ENCODE data around the gene RTTN. TPM values are rescaled to one million over a fixed set of nuclear protein-coding genes. Genes with fewer than 3 reads are reported as not detected.

The RTTN gene
- total RNA-seq (2016; rRNA removed; fragmentation: Illumina TruSeq; extraction: Trizol) (12.5 and 18.7 TPM in 2 replicates), polyA plus RNA-seq (2011; rRNA removed) (3.4 and 5.4 TPM in 2 replicates), polyA minus RNA-seq (2011; rRNA and poly(A)+ RNA removed; ENCODE audit: low replicate concordance) (18.4 and 41.1 TPM in 2 replicates), Bru-seq, nascent RNA (percentile 62 among the genes with signal in this experiment), BruChase-seq, experiment 1, labeled RNA remaining after a 6-hour chase (percentile 54 among the genes with signal in this experiment), BruChase-seq, experiment 2, labeled RNA remaining after a 2-hour chase (percentile 64 among the genes with signal in this experiment)
- total RNA-seq (2016; cell fraction: cytosol; rRNA removed; fragmentation: Illumina TruSeq; extraction: Trizol; ENCODE audit: low read depth): 15.8 and 24.3 TPM in 2 replicates
- total RNA-seq (2016; cell fraction: insoluble cytoplasmic fraction; rRNA removed; fragmentation: Illumina TruSeq; extraction: Trizol): 11.4 and 18.6 TPM in 2 replicates
- total RNA-seq (2016; cell fraction: membrane; rRNA removed; fragmentation: Illumina TruSeq; extraction: Trizol): 9.9 and 11.5 TPM in 2 replicates
- 69.6 and 74.0 TPM in 2 replicates for total RNA-seq (2016; cell fraction: nucleus; rRNA removed; fragmentation: Illumina TruSeq; extraction: Trizol)
- 1.8 and 2.0 TPM in 2 replicates for polyA plus RNA-seq (2011; cell fraction: cytosol; rRNA removed)
- 8.1 and 9.1 TPM in 2 replicates for polyA plus RNA-seq (2011; cell fraction: nucleus; rRNA removed)
- 3.8 and 4.5 TPM in 2 replicates for polyA plus RNA-seq (2012)
- 1.0 and 1.1 TPM in 2 replicates for polyA plus RNA-seq (2016; cell fraction: cytosol; fragmentation: Illumina TruSeq; extraction: Trizol; ENCODE audit: low read depth)
- 5.4 and 7.2 TPM in 2 replicates for polyA plus RNA-seq (2016; cell fraction: insoluble cytoplasmic fraction; fragmentation: Illumina TruSeq; extraction: Trizol; ENCODE audit: low read depth)
- polyA plus RNA-seq (2016; cell fraction: membrane; fragmentation: Illumina TruSeq; extraction: Trizol; ENCODE audit: low read depth): 1.6 and 1.9 TPM in 2 replicates
- polyA plus RNA-seq (2016; cell fraction: nucleus; fragmentation: Illumina TruSeq; extraction: Trizol; ENCODE audit: insufficient read depth, low read depth): 14.8 and 16.8 TPM in 2 replicates
- 4.4 and 5.3 TPM in 2 replicates for polyA minus RNA-seq (2011; cell fraction: cytosol; rRNA and poly(A)+ RNA removed)
- polyA minus RNA-seq (2011; cell fraction: nucleus; rRNA and poly(A)+ RNA removed): 117 and 137 TPM in 2 replicates
- long read RNA-seq, experiment 1, partial matches to known transcripts: 0 of 1 reads
- long read RNA-seq, experiment 1, other reads (novel, unspliced or antisense): 1 of 1 reads
- long read RNA-seq, experiment 2, partial matches to known transcripts: 1 of 3 reads
- long read RNA-seq, experiment 2, other reads (novel, unspliced or antisense): 2 of 3 reads

GRCh38 chr18:70205421-70206397 lies at the start of gene RTTN:
RTTN (minus strand) TSS chr18:70205687; CDS start chr18:70205658, 29 bp downstream.
- Histone ChIP-seq H3K4me2 (ENCODE audit: low read depth, low read length) (peak within 1 kb of the TSS; percentile 85), H3K4me1 (ENCODE audit: insufficient read depth, low read length) (peaks cover 26% of the 10 kb centered on the region), H3K4me3 (replicated peaks in 1 of 3; ENCODE audit: insufficient read depth in 1 of 3, low read depth in 2 of 3, low read length in 3 of 3) (peak within 1 kb of the TSS; percentile 92 to 98 (median 96)), H2AFZ (ENCODE audit: low read length) (peak within 1 kb of the TSS; percentile 92), H3K9me3 (ENCODE audit: low read length) (no peaks in the 10 kb centered on the region), H3K79me2 (ENCODE audit: insufficient read depth, low read length) (peaks cover 18% of the 10 kb centered on the region), H3K36me3 (replicated peaks in 1 of 2; ENCODE audit: control insufficient read depth in 1 of 2, insufficient read depth in 2 of 2, low read length in 2 of 2) (peaks cover 2 to 3% of the 10 kb centered on the region in 2 experiments; a peak in 3 of 5 replicates), H3K9ac (ENCODE audit: insufficient read depth, low read depth, low read length) (peak within 1 kb of the TSS; percentile 91), H3K27ac (ENCODE audit: extremely low read length, insufficient read depth, low read length) (peak within 1 kb of the TSS; percentile 98), H3K27me3 (ENCODE audit: control insufficient read depth in 1 of 2, insufficient read depth in 2 of 2, low read length in 2 of 2) (no peaks in the 10 kb centered on the region; a peak in 1 of 5 replicates), H4K20me1 (ENCODE audit: insufficient read depth, low read length) (no peaks in the 10 kb centered on the region)
- CTCF ChIA-PET (ENCODE audit: low intra/inter-chr PET ratio, low total read pairs): interaction anchor here (1.7 kb wide), 1 partner anchor 228 kb away, joined by 6 read pairs; no protein-coding TSS in a partner anchor
- POLR2A ChIA-PET: interaction anchor here (0.5 to 1.7 kb wide), 6 partner anchors 83 to 228 kb away, joined by 3 to 6 read pairs (median 3); partner anchors contain the start of gene SOCS6
- in situ Hi-C loops (cut with HindIII; ENCODE audit: extremely low pct_ligation_motif_present, low pct_unique_long_range_greater_than_20kb): loop anchor here (5.0 kb wide), 2 partner anchors 77 to 242 kb away; no protein-coding TSS in a partner anchor
- peak; percentile 87 for DNase-seq (ENCODE audit: low spot score)
- BruUV-seq (replicated peaks): TSS peak; percentile 89
- peak; percentile 76 for FAIRE-seq
- ATAC-seq: peak; percentile 99
- WGBS (ENCODE audit: low lambda C conversion rate): 1% methylated on average over 57 of the region's 78 CpGs
- intact Hi-C loops (cut with micrococcal nuclease; ENCODE audit: unreplicated experiment): loop anchor here (1.0 to 10.0 kb wide), 5 partner anchors 82 to 1491 kb away; partner anchors contain the start of gene TMX3
- TF ChIP-seq POLR2G (IDR thresholded peaks at IDR 0.05; ENCODE audit: low read depth, low read length) (no peak), SAFB2 (CRISPR knock-in tag; IDR thresholded peaks at IDR 0.05; ENCODE audit: borderline replicate concordance, low read depth) (peak; percentile 74; the same call in 1 of the 2 replicates), RFXANK (CRISPR knock-in tag; IDR thresholded peaks at IDR 0.05) (peak; percentile 89), ZNF501 (CRISPR knock-in tag; IDR thresholded peaks at IDR 0.05) (peak; percentile 92), REPIN1 (CRISPR knock-in tag; IDR thresholded peaks at IDR 0.05; ENCODE audit: borderline replicate concordance, low read depth) (peak; percentile 96), ZNF3 (CRISPR knock-in tag; IDR thresholded peaks at IDR 0.05) (no peak), NBN (conservative IDR thresholded peaks at IDR 0.05) (no peak), USF2 (IDR thresholded peaks at IDR 0.05; ENCODE audit: low read depth, low read length) (no peak), USF2 (CRISPR knock-in tag; IDR thresholded peaks at IDR 0.05; ENCODE audit: borderline replicate concordance) (no peak; the same call in 1 of the 2 replicates), ZNF614 (CRISPR knock-in tag; IDR thresholded peaks at IDR 0.05; ENCODE audit: borderline replicate concordance) (peak; percentile 82; the same call in 1 of the 2 replicates), ATF3 (CRISPR knock-in tag; IDR thresholded peaks at IDR 0.05) (peak; percentile 43; the same call in 1 of the 2 replicates), ZBTB37 (CRISPR knock-in tag; IDR thresholded peaks at IDR 0.05) (no peak), MED13 (CRISPR knock-in tag; IDR thresholded peaks at IDR 0.05) (no peak)
